Prostate gland (tissue), 2 donors: ENCODE measurements around the gene DSE. TPM values are rescaled to one million over a fixed set of nuclear protein-coding genes. Genes with fewer than 3 reads are reported as not detected.
"Not testable (repeated sequence)": the region's sequence is repeated elsewhere in the genome, so short reads cannot be mapped to it uniquely, and the experiment has no call there.

ENCODE experiments used
- DNase-seq: peaks from one replicate; pipeline ENCODE4 v3.0.0-alpha.2; 2019; ENCODE audit warnings: low spot score
- H3K27ac ChIP-seq, 2 donors: fragments of 200-600 bp; sonication (generic); 2 replicates each; pipeline ENCODE4 v1.5.1; 2017 to 2019
- H3K27me3 ChIP-seq: fragments of 200-600 bp; sonication (generic); replicated peaks from 2 replicates; pipeline ENCODE4 v1.5.1; 2019; ENCODE audit not compliant: insufficient read depth
- H3K36me3 ChIP-seq, 2 donors: fragments of 200-600 bp; sonication (generic); 1 replicate in 1 of 2; 2 replicates in 1 of 2; pipeline versions ENCODE4 v1.5.1 to v1.8.1; 2017 to 2019
- H3K4me1 ChIP-seq: fragments of 200-600 bp; sonication (generic); replicated peaks from 2 replicates; pipeline ENCODE4 v1.5.1; 2019
- H3K4me3 ChIP-seq, 2 donors: fragments of 200-600 bp; sonication (generic); 2 replicates each; pipeline ENCODE4 v1.5.1; 2017 to 2019
- H3K9me3 ChIP-seq: fragments of 200-600 bp; sonication (generic); 2 replicates; pipeline ENCODE4 v1.5.1; 2017
- POLR2A ChIP-seq: fragments of 450-650 bp; IDR thresholded peaks from one replicate; pipeline ENCODE4 v1.6.1; 2016; ENCODE audit warnings: antibody characterized with exemption, mild to moderate bottlenecking
- POLR2AphosphoS5 ChIP-seq: sonication (generic); formaldehyde crosslinking; IDR thresholded peaks from one replicate; pipeline ENCODE4 v1.6.1; 2017; ENCODE audit warnings: antibody characterized with exemption
- WGBS: methylation state at CpG from one replicate; pipeline ENCODE4 v1.1.5; 2018; 5-methylcytosine and 5-hydroxymethylcytosine counted together
- intact Hi-C: fragments of 100-400 bp; cut with DNase I; formaldehyde crosslinking; loops from one replicate; pipeline ENCODE4 v1.14.2; 2022
- total RNA-seq, 2 donors: library from RNA; depleted of rRNA; stranded (reverse); fragments of >200 nt; gene quantifications; one replicate each; pipeline ENCODE4 v1.1.0, GENCODE V29; 2016
- TF ChIP-seq, protein P1 (sequence below), 4 experiments: fragments of 200-600 bp in 2 of 4; fragments of 450-650 bp in 2 of 4; sonication (generic) in 2 of 4; IDR thresholded peaks; 1 replicate in 3 of 4; 2 replicates in 1 of 4; pipeline ENCODE4 v1.5.1; 2016 to 2019; ENCODE audit warnings: antibody characterized with exemption in 4 of 4, mild to moderate bottlenecking in 2 of 4, moderate library complexity in 2 of 4

DSE gene
- total RNA-seq, 2 donors from 2014 or later: 15.8 to 36.5 TPM

DNA sequence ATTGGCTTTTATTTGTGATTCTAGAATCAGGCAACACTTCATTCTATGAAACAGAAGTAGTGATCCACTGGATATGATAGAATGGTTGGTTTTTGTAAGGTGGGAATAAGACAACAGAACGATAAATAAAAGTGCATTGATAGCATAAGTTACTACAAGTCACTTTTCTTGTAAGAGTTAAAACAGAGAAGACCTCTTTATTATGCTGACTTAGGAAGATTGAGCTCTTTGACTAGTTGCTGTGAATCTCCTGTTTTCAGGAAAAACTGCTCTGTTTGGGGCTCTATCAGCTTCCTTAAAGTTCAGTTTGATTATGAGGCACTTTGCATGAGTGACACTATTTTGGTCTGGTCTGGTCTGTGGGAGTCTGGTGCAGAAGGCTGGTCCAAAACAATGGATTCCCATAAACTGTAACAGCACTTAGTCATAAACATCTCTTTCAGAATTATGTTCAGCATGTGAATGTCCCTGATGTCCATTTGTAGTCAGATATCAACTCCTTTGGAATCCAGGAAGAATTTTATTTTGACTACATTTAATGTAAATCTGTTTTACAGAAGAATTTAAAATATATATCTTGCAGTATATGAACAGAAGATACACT, 35.0 kb upstream of the DSE start:
- H3K27ac ChIP-seq: no peak overlapping the region
- H3K27me3 ChIP-seq: no peaks in the 10 kb centered on the region
- H3K9me3 ChIP-seq: no peaks in the 10 kb centered on the region
- DNase-seq: no peak
- TF ChIP-seq, protein P1, sequence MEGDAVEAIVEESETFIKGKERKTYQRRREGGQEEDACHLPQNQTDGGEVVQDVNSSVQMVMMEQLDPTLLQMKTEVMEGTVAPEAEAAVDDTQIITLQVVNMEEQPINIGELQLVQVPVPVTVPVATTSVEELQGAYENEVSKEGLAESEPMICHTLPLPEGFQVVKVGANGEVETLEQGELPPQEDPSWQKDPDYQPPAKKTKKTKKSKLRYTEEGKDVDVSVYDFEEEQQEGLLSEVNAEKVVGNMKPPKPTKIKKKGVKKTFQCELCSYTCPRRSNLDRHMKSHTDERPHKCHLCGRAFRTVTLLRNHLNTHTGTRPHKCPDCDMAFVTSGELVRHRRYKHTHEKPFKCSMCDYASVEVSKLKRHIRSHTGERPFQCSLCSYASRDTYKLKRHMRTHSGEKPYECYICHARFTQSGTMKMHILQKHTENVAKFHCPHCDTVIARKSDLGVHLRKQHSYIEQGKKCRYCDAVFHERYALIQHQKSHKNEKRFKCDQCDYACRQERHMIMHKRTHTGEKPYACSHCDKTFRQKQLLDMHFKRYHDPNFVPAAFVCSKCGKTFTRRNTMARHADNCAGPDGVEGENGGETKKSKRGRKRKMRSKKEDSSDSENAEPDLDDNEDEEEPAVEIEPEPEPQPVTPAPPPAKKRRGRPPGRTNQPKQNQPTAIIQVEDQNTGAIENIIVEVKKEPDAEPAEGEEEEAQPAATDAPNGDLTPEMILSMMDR (IDR thresholded peaks at IDR 0.05): no peak
- no peak for TF ChIP-seq POLR2AphosphoS5
- no peak for TF ChIP-seq POLR2A
- H3K36me3 ChIP-seq: no peaks in the 10 kb centered on the region
- H3K4me1 ChIP-seq: no peaks in the 10 kb centered on the region
- WGBS: 88% methylated on average over 1 of the region's 1 CpG
- intact Hi-C loops: no loop called here
- H3K4me3 ChIP-seq: no peak overlapping the region

DNA sequence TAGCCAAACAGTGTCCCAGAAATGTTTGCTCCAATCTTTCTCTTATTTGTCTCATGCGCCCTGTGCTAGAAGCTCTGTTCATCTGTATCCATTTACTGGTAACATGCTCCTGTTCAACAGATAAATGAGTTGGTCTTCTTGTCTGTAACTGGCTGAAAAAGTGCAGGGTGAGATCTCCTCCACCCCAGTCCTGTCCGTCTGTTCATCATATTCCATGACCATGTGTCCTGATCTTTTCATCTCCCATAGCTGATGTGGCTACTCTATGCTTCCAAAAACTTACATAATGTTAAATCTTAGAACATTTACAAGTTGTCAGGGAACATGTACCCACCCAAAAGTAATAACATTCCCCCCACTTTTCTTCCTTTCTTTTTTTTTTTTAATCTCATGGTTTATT, 31.8 kb upstream of the DSE start:
- no peak overlapping the region for H3K27ac ChIP-seq
- no peak for DNase-seq
- H3K9me3 ChIP-seq: no peaks in the 10 kb centered on the region
- WGBS: 74% methylated on average over 2 of the region's 2 CpGs
- H3K4me1 ChIP-seq: no peaks in the 10 kb centered on the region
- no peak overlapping the region for H3K4me3 ChIP-seq
- no peaks in the 10 kb centered on the region for H3K36me3 ChIP-seq
- intact Hi-C loops: no loop called here
- no peaks in the 10 kb centered on the region for H3K27me3 ChIP-seq
- TF ChIP-seq POLR2AphosphoS5: no peak
- TF ChIP-seq, protein P1 (IDR thresholded peaks at IDR 0.05): no peak
- TF ChIP-seq POLR2A: no peak

DNA sequence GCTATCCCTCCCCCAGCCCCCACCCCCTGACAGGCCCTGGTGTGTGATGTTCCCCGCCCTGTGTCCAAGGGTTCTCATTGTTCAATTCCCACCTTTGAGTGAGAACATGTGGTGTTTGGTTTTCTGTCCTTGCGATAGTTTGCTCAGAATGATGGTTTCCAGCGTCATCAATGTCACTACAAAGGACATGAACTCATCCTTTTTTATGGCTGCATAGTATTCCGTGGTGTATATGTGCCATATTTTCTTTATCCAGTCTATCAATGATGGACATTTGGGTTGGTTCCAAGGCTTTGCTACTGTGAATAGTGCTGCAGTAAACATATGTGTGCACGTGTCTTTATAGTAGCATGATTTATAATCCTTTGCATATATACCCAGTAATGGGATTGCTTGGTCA, 30.1 kb upstream of the DSE start:
- H3K36me3 ChIP-seq, intact Hi-C loops, H3K9me3 ChIP-seq, H3K4me1 ChIP-seq, H3K27ac ChIP-seq, H3K27me3 ChIP-seq, DNase-seq, H3K4me3 ChIP-seq: not testable (repeated sequence)
- WGBS: 97% methylated on average over 5 of the region's 5 CpGs

DNA sequence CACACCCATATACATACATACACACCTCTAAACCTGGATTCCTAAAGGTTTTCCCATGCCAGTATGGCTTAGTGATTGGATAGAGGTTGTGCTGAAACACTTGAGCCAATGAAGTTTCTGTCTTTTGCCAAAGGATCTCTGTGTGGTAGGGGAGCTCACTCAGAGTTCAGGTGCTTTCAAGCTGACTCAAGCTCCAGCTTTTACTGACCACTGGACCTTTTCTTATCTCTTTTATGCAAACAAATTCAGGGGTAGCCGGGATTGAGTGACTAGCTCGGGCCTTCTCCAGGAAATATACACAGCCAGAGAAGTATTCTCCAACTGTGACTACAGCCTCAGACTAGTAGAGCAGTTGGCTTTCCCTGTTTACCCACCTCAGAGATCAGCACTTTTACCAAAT, 21.5 kb upstream of the DSE start:
- no peaks in the 10 kb centered on the region for H3K27me3 ChIP-seq
- no peaks in the 10 kb centered on the region for H3K9me3 ChIP-seq
- no peak for DNase-seq
- H3K4me1 ChIP-seq: no peaks in the 10 kb centered on the region
- no peaks in the 10 kb centered on the region for H3K36me3 ChIP-seq
- H3K27ac ChIP-seq: no peak overlapping the region
- TF ChIP-seq POLR2A: no peak
- no peak overlapping the region for H3K4me3 ChIP-seq
- intact Hi-C loops: no loop called here
- 63% methylated on average over 2 of the region's 2 CpGs for WGBS

DNA sequence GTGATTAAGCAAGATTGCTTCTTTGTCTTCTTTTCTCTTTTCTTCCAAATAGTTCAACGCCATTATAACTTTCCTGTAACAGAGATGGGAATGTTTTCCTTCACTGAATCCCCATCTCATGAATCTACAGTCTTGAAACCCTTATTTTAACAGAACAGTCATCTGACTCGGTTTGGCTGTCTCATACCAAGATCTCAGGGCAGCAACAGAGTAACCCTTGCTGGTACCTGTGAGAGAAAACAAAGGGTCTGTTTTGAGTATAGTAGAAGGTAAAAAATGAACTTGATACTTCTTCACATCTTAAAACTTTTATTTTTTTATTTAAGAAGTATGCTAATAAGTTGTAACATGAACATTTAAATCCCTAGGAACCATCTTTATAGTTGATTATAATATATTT, 19.6 kb upstream of the DSE start:
- no peak overlapping the region for H3K27ac ChIP-seq
- DNase-seq: no peak
- TF ChIP-seq POLR2AphosphoS5 (no peak), POLR2A (no peak)
- TF ChIP-seq, protein P1 (IDR thresholded peaks at IDR 0.05): no peak

More for the DNA sequence above, 19.6 kb upstream of the DSE start:
- Histone ChIP-seq H3K27me3 (no peaks in the 10 kb centered on the region), H3K4me3 (no peak overlapping the region), H3K36me3 (no peaks in the 10 kb centered on the region), H3K4me1 (no peaks in the 10 kb centered on the region), H3K9me3 (no peaks in the 10 kb centered on the region)
- intact Hi-C loops: loop anchor here (10.0 kb wide), 1 partner anchor 56 kb away; no protein-coding TSS in a partner anchor
- WGBS: 61% methylated on average over 2 of the region's 2 CpGs
